DOHH2 (cell line): ENCODE data around the gene FIGN.

Experiments
- H3F3A ChIP-seq: fragments of 200-600 bp; sonication (generic), shearing (Covaris generic); 2 replicates; pipeline ENCODE4 v1.6.0; 2016; ENCODE audit warnings: antibody characterized with exemption, mild to moderate bottlenecking; ENCODE audit not compliant: control insufficient read depth, insufficient read depth
- H3K27ac ChIP-seq: fragments of 200-600 bp; sonication (generic); 2 replicates; pipeline ENCODE4 v1.5.1; 2014; ENCODE audit warnings: low read depth, mild to moderate bottlenecking, low read length, moderate library complexity
- H3K27me3 ChIP-seq: fragments of 200-600 bp; sonication (generic); 2 replicates; pipeline ENCODE4 v1.6.1; 2014; ENCODE audit warnings: mild to moderate bottlenecking, low read length, mixed read lengths; ENCODE audit not compliant: control insufficient read depth
- H3K36me3 ChIP-seq: fragments of 200-600 bp; sonication (generic); 2 replicates; pipeline ENCODE4 v1.6.1; 2014; ENCODE audit warnings: mild to moderate bottlenecking, low read length, moderate library complexity, mixed read lengths; ENCODE audit not compliant: control insufficient read depth
- H3K4me1 ChIP-seq: fragments of 200-600 bp; sonication (generic); 2 replicates; pipeline ENCODE4 v1.6.1; 2014; ENCODE audit warnings: mild to moderate bottlenecking, low read length, mixed read lengths; ENCODE audit not compliant: control insufficient read depth
- H3K4me2 ChIP-seq: fragments of 200-600 bp; sonication (generic); 2 replicates; pipeline ENCODE4 v1.6.0; 2014; ENCODE audit warnings: mild to moderate bottlenecking, low read length, moderate library complexity
- H3K4me3 ChIP-seq: fragments of 200-600 bp; sonication (generic); 2 replicates; pipeline ENCODE4 v1.5.1; 2014; ENCODE audit warnings: mild to moderate bottlenecking, low read length, mixed read lengths
- H3K79me2 ChIP-seq: fragments of 200-600 bp; sonication (generic); 2 replicates; pipeline ENCODE4 v1.6.1; 2014; ENCODE audit warnings: mild to moderate bottlenecking, low read length, mixed read lengths; ENCODE audit not compliant: control insufficient read depth
- H3K9me2 ChIP-seq: fragments of 200-600 bp; sonication (generic); replicated peaks from 2 replicates; pipeline ENCODE4 v1.6.1; 2014; ENCODE audit warnings: mild to moderate bottlenecking, low read length, mixed read lengths; ENCODE audit not compliant: control insufficient read depth
- H3K9me3 ChIP-seq: fragments of 200-600 bp; sonication (generic); 2 replicates; pipeline ENCODE4 v1.6.1; 2014; ENCODE audit warnings: antibody characterized with exemption, low read length, mixed read lengths; ENCODE audit not compliant: control insufficient read depth, insufficient read depth
- H4K20me1 ChIP-seq: fragments of 200-600 bp; sonication (generic); 2 replicates; pipeline ENCODE4 v1.6.0; 2014; ENCODE audit warnings: low read depth, mild to moderate bottlenecking, antibody characterized with exemption, low read length, moderate library complexity; ENCODE audit not compliant: control insufficient read depth, insufficient read depth
- EZH2phosphoT487 ChIP-seq: fragments of 200-600 bp; sonication (generic); IDR thresholded peaks from 2 replicates; pipeline ENCODE4 v1.6.1; 2017; ENCODE audit warnings: borderline replicate concordance, mild to moderate bottlenecking, antibody characterized with exemption, low read length, moderate library complexity, mixed read lengths
- TF ChIP-seq, protein P1 (sequence below): fragments of 200-600 bp; sonication (generic); IDR thresholded peaks from one replicate; pipeline ENCODE4 v1.5.1; 2014; ENCODE audit warnings: antibody characterized with exemption, mild to moderate bottlenecking, low read depth, low read length; ENCODE audit not compliant: poor library complexity, severe bottlenecking

FIGN gene

DNA sequence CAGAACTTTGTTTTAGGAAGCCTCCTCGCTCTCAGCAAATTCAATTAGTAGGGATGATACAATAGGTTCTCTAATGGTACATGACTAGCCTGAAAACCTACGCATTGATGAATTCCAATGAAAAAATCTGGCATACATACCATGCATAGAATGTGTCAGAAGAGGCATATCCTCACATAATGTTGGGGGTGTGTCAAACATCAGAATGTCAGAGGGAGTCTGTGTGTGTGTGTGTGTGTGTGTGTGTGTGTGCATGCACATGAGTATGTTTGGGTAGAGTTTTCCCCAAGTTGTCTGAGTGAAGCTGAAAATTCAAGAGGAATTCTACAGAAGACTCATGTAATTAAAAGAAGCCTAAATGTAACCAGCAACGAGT, 78.5 kb downstream of the FIGN start:
- Histone ChIP-seq H3K36me3 (no peaks in the 10 kb centered on the region), H3K9me2 (no peaks in the 10 kb centered on the region), H3K4me1 (no peaks in the 10 kb centered on the region), H3F3A (no peaks in the 10 kb centered on the region), H4K20me1 (no peaks in the 10 kb centered on the region), H3K27me3 (no peaks in the 10 kb centered on the region), H3K9me3 (no peaks in the 10 kb centered on the region), H3K4me3 (no peak overlapping the region), H3K27ac (no peak overlapping the region), H3K4me2 (no peak overlapping the region), H3K79me2 (no peaks in the 10 kb centered on the region)
- TF ChIP-seq, protein P1, sequence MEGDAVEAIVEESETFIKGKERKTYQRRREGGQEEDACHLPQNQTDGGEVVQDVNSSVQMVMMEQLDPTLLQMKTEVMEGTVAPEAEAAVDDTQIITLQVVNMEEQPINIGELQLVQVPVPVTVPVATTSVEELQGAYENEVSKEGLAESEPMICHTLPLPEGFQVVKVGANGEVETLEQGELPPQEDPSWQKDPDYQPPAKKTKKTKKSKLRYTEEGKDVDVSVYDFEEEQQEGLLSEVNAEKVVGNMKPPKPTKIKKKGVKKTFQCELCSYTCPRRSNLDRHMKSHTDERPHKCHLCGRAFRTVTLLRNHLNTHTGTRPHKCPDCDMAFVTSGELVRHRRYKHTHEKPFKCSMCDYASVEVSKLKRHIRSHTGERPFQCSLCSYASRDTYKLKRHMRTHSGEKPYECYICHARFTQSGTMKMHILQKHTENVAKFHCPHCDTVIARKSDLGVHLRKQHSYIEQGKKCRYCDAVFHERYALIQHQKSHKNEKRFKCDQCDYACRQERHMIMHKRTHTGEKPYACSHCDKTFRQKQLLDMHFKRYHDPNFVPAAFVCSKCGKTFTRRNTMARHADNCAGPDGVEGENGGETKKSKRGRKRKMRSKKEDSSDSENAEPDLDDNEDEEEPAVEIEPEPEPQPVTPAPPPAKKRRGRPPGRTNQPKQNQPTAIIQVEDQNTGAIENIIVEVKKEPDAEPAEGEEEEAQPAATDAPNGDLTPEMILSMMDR = no peak
- no peak for TF ChIP-seq EZH2phosphoT487

DNA sequence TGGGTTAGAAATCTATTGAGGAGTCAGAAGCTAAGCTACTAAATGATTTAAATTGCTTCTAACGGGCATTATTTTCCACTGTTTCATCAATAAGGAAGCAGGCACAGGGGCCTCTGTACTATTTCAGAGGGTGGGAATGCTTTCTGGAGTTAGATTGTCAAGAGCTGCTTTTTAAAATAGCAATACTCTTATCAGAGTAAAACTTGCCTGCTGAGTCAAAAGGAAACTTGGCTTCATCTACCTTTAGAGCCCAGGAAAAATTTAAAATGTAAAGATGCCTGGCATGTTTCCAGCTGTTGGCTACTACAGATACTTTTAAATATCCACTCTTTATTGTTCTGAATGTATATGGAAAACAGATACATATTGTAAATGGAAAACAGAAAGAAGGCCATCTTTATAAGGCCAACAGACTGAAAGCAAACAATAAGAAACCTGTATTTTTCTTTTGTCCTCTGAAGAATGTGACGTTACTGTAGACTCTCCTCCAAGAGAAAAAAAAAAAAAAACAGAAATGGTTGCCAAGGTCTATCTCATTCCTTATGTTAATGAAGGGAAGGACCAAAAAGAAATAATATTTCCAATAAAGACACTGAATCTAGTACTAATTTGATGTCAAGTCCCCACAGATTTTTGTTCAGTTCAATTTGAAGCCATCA, 79.1 kb downstream of the FIGN start:
- no peaks in the 10 kb centered on the region for H3K9me3 ChIP-seq
- H3K4me1 ChIP-seq = no peaks in the 10 kb centered on the region
- TF ChIP-seq EZH2phosphoT487 = no peak
- TF ChIP-seq, protein P1 = no peak
- H3K79me2 ChIP-seq = no peaks in the 10 kb centered on the region
- H3K27ac ChIP-seq = no peak overlapping the region
- no peaks in the 10 kb centered on the region for H3K36me3 ChIP-seq
- no peaks in the 10 kb centered on the region for H3K9me2 ChIP-seq
- no peaks in the 10 kb centered on the region for H3K27me3 ChIP-seq
- no peak overlapping the region for H3K4me3 ChIP-seq
- H3K4me2 ChIP-seq = no peak overlapping the region
- no peaks in the 10 kb centered on the region for H3F3A ChIP-seq
- H4K20me1 ChIP-seq = no peaks in the 10 kb centered on the region

DNA sequence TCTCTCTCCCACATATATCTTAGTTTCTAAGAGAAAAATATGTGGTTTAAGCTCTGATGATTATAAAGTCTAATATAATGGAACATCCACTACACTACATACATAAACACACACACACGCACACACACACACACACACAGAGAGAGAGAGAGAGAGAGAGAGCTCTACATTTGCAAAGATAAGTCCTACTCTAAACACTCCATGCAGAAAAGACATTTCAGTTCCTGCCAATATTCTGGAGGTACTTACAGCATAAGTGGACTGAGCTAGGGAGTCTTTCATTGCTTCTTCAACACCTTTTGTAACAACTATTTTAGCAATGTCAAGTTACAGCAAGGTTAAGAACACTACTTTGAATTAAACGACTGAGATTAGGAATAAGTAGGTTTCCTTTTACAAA, 80.1 kb downstream of the FIGN start:
- H3K4me1 ChIP-seq = no peaks in the 10 kb centered on the region
- no peaks in the 10 kb centered on the region for H4K20me1 ChIP-seq
- no peak overlapping the region for H3K4me2 ChIP-seq
- no peaks in the 10 kb centered on the region for H3F3A ChIP-seq
- H3K79me2 ChIP-seq = no peaks in the 10 kb centered on the region
- no peaks in the 10 kb centered on the region for H3K36me3 ChIP-seq
- no peaks in the 10 kb centered on the region for H3K9me2 ChIP-seq
- no peak overlapping the region for H3K27ac ChIP-seq
- no peak overlapping the region for H3K4me3 ChIP-seq
- H3K9me3 ChIP-seq = no peaks in the 10 kb centered on the region
- no peaks in the 10 kb centered on the region for H3K27me3 ChIP-seq
- TF ChIP-seq EZH2phosphoT487 = no peak
- TF ChIP-seq, protein P1 = no peak
